Epithelial cell of prostate (primary cell): ENCODE measurements around the gene RACK1.

Experiments used
- DNase-seq: peaks from one replicate; pipeline ENCODE4 v3.0.0-alpha.2; 2011; ENCODE audit warnings: low read depth, low spot score
- H3K27ac ChIP-seq: fragments of 450-650 bp; 2 replicates; pipeline ENCODE4 v1.5.1; 2017; ENCODE audit warnings: mild to moderate bottlenecking

Gene RACK1

GRCh38 chr5:181234455-181235306, 9.0 kb downstream of the RACK1 start:
- DNase-seq, result no peak
- peak overlapping the region; percentile 45 for H3K27ac ChIP-seq

GRCh38 chr5:181233801-181234454, 9.8 kb downstream of the RACK1 start:
- no peak overlapping the region for H3K27ac ChIP-seq
- no peak for DNase-seq

- DNase-seq, result no peak
- H3K27ac ChIP-seq, result no peak overlapping the region
Measured at GRCh38 chr5:181233088-181233800, 10.5 kb downstream of the RACK1 start.

GRCh38 chr5:181232593-181232992, 11.1 kb downstream of the RACK1 start:
- no peak overlapping the region for H3K27ac ChIP-seq
- DNase-seq, result no peak

- H3K27ac ChIP-seq, result no peak overlapping the region
- no peak for DNase-seq
Measured at GRCh38 chr5:181231432-181231831, 12.3 kb downstream of the RACK1 start.

- no peak for DNase-seq
- H3K27ac ChIP-seq, result no peak overlapping the region
Measured at GRCh38 chr5:181230551-181230950, 13.2 kb downstream of the RACK1 start.

GRCh38 chr5:181229996-181230395, 13.7 kb downstream of the RACK1 start:
- DNase-seq, result no peak
- no peak overlapping the region for H3K27ac ChIP-seq

- peak overlapping the region; percentile 96 for H3K27ac ChIP-seq
- no peak for DNase-seq
Measured at GRCh38 chr5:181224390-181225229, 19.1 kb downstream of the RACK1 start.

- peak overlapping the region; percentile 96 for H3K27ac ChIP-seq
- DNase-seq, result no peak
Measured at GRCh38 chr5:181223729-181224389, 19.8 kb downstream of the RACK1 start.

- peak; percentile 84 for DNase-seq
- peak within 1 kb of the TSS; percentile 96 for H3K27ac ChIP-seq
Measured at GRCh38 chr5:181223058-181223728, 20.5 kb downstream of the RACK1 start, which contains the start of gene TRIM41. TRIM41 (plus strand) TSS chr5:181223281; CDS start chr5:181224000, 719 bp downstream.

- peak overlapping the region; percentile 96 for H3K27ac ChIP-seq
- no peak for DNase-seq
Measured at GRCh38 chr5:181222630-181223057, 21.1 kb downstream of the RACK1 start.

GRCh38 chr5:181221792-181222629, 21.7 kb downstream of the RACK1 start:
- H3K27ac ChIP-seq, result peak overlapping the region; percentile 96
- DNase-seq, result peak; percentile 91

GRCh38 chr5:181221105-181221791, 22.5 kb downstream of the RACK1 start:
- DNase-seq, result no peak
- H3K27ac ChIP-seq, result peak overlapping the region; percentile 96

- no peak for DNase-seq
Measured at GRCh38 chr5:181220178-181220515, 23.6 kb downstream of the RACK1 start.

GRCh38 chr5:181219262-181220177, 24.2 kb downstream of the RACK1 start:
- DNase-seq, result no peak
- H3K27ac ChIP-seq, result no peak overlapping the region

More at GRCh38 chr5:181220178-181220515, 23.6 kb downstream of the RACK1 start:
- H3K27ac ChIP-seq, result no peak overlapping the region

GRCh38 chr5:181218795-181219124, 24.9 kb downstream of the RACK1 start:
- DNase-seq, result no peak
- no peak overlapping the region for H3K27ac ChIP-seq

GRCh38 chr5:181217803-181218062, 26.0 kb downstream of the RACK1 start:
- no peak for DNase-seq
- peak overlapping the region; percentile 35 for H3K27ac ChIP-seq
